SU-DHL-6 (cell line): Measurements from ENCODE around the gene RGL1.

Experiments used
- H2AFZ ChIP-seq: fragments of 200-600 bp; sonication (generic); 2 replicates; pipeline ENCODE4 v1.6.1; 2014; ENCODE audit warnings: low read depth, mild to moderate bottlenecking, moderate library complexity, mixed read lengths, antibody characterized with exemption, low read length; ENCODE audit not compliant: severe bottlenecking
- H3F3A ChIP-seq: fragments of 200-600 bp; shearing (Covaris generic); 2 replicates; pipeline ENCODE4 v1.6.0; 2016; ENCODE audit warnings: antibody characterized with exemption, mild to moderate bottlenecking; ENCODE audit not compliant: insufficient read depth
- H3K27ac ChIP-seq: fragments of 200-600 bp; sonication (generic); 2 replicates; pipeline ENCODE4 v1.5.1; 2016; ENCODE audit warnings: low read depth, mild to moderate bottlenecking, low read length, moderate library complexity, mixed read lengths
- H3K27me3 ChIP-seq: fragments of 200-600 bp; sonication (generic), shearing (Covaris generic); 2 replicates; pipeline ENCODE4 v1.6.0; 2014; ENCODE audit warnings: mild to moderate bottlenecking, low read length
- H3K36me3 ChIP-seq: fragments of 200-600 bp; sonication (generic); 2 replicates; pipeline ENCODE4 v1.6.1; 2014; ENCODE audit warnings: mild to moderate bottlenecking, low read length, mixed read lengths
- H3K4me2 ChIP-seq: fragments of 300-600, 200-600 bp; shearing (Covaris generic), sonication (generic); 2 replicates; pipeline ENCODE4 v1.6.0; 2014; ENCODE audit warnings: low read length, low read depth, mild to moderate bottlenecking; ENCODE audit not compliant: poor library complexity, severe bottlenecking
- H3K4me3 ChIP-seq: fragments of 200-600 bp; sonication (generic); 2 replicates; pipeline ENCODE4 v1.5.1; 2014; ENCODE audit warnings: antibody characterized with exemption, low read length, mild to moderate bottlenecking, mixed read lengths; ENCODE audit not compliant: insufficient read depth, poor library complexity, severe bottlenecking
- H3K79me2 ChIP-seq: fragments of 200-600 bp; sonication (generic); 2 replicates; pipeline ENCODE4 v1.6.1; 2014; ENCODE audit warnings: mild to moderate bottlenecking, low read length, moderate library complexity; ENCODE audit not compliant: insufficient read depth
- H3K9ac ChIP-seq: fragments of 200-600 bp; sonication (generic); 2 replicates; pipeline ENCODE4 v1.7.0; 2014; ENCODE audit warnings: mild to moderate bottlenecking, low read length
- H3K9me2 ChIP-seq: fragments of 200-600 bp; sonication (generic); replicated peaks from 2 replicates; pipeline ENCODE4 v1.6.1; 2014; ENCODE audit warnings: low read length; ENCODE audit not compliant: insufficient read depth
- H3K9me3 ChIP-seq: fragments of 200-600 bp; sonication (generic); 2 replicates; pipeline ENCODE4 v1.6.1; 2014; ENCODE audit warnings: low read length, mixed read lengths; ENCODE audit not compliant: insufficient read depth
- H4K20me1 ChIP-seq: fragments of 200-600 bp; sonication (generic); 2 replicates; pipeline ENCODE4 v1.6.1; 2014; ENCODE audit warnings: low read depth, mild to moderate bottlenecking, antibody characterized with exemption, low read length, moderate library complexity, mixed read lengths
- EZH2phosphoT487 ChIP-seq: fragments of 200-600 bp; sonication (generic), shearing (Covaris generic); conservative IDR thresholded peaks from 2 replicates; pipeline ENCODE4 v1.6.1; 2018; ENCODE audit warnings: mild to moderate bottlenecking, antibody characterized with exemption, low read length, moderate library complexity, mixed read lengths
- TF ChIP-seq, protein P1 (sequence below): fragments of 200-600 bp; sonication (generic); IDR thresholded peaks from one replicate; pipeline ENCODE4 v1.5.1; 2017; ENCODE audit warnings: antibody characterized with exemption, mild to moderate bottlenecking, low read length, moderate library complexity; ENCODE audit not compliant: insufficient read depth, poor library complexity, severe bottlenecking

The RGL1 gene

DNA sequence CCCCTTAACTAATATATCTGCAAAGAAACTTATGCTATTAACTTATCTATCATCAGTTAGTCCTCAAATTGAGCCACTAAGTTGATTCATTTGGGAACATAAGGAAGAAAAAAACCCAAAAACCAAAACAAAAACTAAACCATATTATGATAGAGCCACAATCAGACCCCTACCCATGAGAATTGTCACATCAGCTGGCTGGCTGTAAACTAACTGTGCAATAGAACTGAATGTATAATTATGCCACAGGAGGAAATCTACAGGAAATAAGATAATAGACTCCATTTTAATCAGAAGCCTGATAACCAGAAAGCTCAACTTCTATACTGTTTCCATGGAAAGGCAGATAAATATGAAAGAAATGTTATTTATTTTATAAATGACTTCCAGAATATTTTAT lies 110.0 kb downstream of the RGL1 start:
- TF ChIP-seq EZH2phosphoT487: no peak
- H3K9me3 ChIP-seq: no peaks in the 10 kb centered on the region
- no peaks in the 10 kb centered on the region for H4K20me1 ChIP-seq
- H3K27ac ChIP-seq: no peak overlapping the region
- H3K27me3 ChIP-seq: no peaks in the 10 kb centered on the region
- H3K79me2 ChIP-seq: no peaks in the 10 kb centered on the region
- no peaks in the 10 kb centered on the region for H3K36me3 ChIP-seq
- no peaks in the 10 kb centered on the region for H3K9me2 ChIP-seq
- no peak overlapping the region for H3K4me2 ChIP-seq
- no peak overlapping the region for H2AFZ ChIP-seq
- H3K4me3 ChIP-seq: no peak overlapping the region
- H3F3A ChIP-seq: no peaks in the 10 kb centered on the region
- no peak overlapping the region for H3K9ac ChIP-seq

DNA sequence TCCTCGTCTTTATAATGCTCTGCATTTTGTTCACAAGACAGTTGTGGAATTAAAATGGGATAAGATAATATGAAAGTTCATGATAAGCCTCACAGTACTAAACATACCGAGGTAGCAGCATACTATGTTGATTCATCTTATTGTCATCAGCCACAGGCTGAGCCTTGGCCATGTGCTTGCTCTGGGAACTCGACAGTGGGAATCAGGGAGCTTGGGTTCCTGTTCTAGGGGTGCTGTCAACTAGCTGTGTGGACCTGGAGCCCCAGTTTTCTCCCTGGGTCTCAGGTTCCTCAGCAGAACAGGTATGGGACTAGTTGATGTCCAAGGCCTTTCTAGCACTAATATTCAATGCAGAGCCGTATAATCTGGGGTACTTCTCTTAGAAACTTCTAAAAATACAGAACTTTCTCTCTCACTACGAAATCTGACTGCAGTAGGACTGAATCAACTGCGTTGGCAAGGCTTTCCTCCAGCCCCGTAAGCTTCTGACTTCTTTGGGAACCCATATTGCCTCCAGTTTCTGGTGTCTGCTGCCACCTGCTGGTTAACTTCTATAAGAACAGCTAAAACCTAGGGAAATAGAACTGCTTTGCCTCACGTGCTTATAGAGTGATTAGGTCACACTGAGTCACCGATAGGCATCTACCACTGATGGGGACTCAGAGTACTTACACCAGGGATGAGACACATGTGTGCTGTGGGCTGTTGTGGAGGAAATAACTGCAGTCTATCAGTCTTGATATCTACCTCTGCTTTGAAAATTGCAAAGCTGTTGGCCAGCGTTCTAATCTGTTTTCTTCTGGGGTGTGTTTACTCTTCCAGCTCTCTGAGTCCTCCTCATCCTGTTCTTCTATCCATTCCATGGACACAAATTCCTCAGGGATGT lies 110.9 kb downstream of the RGL1 start:
- no peaks in the 10 kb centered on the region for H3K79me2 ChIP-seq
- no peaks in the 10 kb centered on the region for H4K20me1 ChIP-seq
- no peak for TF ChIP-seq EZH2phosphoT487
- TF ChIP-seq, protein P1, sequence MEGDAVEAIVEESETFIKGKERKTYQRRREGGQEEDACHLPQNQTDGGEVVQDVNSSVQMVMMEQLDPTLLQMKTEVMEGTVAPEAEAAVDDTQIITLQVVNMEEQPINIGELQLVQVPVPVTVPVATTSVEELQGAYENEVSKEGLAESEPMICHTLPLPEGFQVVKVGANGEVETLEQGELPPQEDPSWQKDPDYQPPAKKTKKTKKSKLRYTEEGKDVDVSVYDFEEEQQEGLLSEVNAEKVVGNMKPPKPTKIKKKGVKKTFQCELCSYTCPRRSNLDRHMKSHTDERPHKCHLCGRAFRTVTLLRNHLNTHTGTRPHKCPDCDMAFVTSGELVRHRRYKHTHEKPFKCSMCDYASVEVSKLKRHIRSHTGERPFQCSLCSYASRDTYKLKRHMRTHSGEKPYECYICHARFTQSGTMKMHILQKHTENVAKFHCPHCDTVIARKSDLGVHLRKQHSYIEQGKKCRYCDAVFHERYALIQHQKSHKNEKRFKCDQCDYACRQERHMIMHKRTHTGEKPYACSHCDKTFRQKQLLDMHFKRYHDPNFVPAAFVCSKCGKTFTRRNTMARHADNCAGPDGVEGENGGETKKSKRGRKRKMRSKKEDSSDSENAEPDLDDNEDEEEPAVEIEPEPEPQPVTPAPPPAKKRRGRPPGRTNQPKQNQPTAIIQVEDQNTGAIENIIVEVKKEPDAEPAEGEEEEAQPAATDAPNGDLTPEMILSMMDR: peak; percentile 44
- no peak overlapping the region for H3K9ac ChIP-seq
- no peaks in the 10 kb centered on the region for H3K27me3 ChIP-seq
- H3K4me2 ChIP-seq: no peak overlapping the region
- no peaks in the 10 kb centered on the region for H3F3A ChIP-seq
- no peak overlapping the region for H2AFZ ChIP-seq
- no peaks in the 10 kb centered on the region for H3K36me3 ChIP-seq
- no peak overlapping the region for H3K4me3 ChIP-seq
- no peak overlapping the region for H3K27ac ChIP-seq
- H3K9me3 ChIP-seq: no peaks in the 10 kb centered on the region
- H3K9me2 ChIP-seq: no peaks in the 10 kb centered on the region

DNA sequence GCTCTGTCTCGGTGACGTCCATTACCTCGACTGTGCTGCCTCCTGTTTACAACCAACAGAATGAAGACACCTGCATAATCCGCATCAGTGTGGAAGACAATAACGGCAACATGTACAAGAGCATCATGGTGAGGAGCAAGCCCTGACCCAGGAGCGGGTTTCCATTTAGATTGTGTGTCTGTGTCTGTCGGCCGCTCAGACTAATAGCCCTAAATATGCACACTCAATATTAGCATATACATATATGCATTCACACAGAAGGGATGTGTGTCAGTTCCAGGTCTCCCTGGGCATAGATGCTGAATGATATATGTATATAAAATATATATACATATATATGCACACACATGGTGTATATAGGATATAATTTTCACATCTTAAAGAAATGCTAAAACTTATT lies 111.7 kb downstream of the RGL1 start:
- Histone ChIP-seq H3K27ac (no peak overlapping the region), H3K4me2 (no peak overlapping the region), H2AFZ (no peak overlapping the region), H3K9me3 (no peaks in the 10 kb centered on the region), H3F3A (no peaks in the 10 kb centered on the region), H3K79me2 (no peaks in the 10 kb centered on the region), H3K9me2 (no peaks in the 10 kb centered on the region), H4K20me1 (no peaks in the 10 kb centered on the region), H3K36me3 (no peaks in the 10 kb centered on the region), H3K4me3 (no peak overlapping the region), H3K27me3 (no peaks in the 10 kb centered on the region), H3K9ac (no peak overlapping the region)
- TF ChIP-seq, protein P1: no peak
- no peak for TF ChIP-seq EZH2phosphoT487

DNA sequence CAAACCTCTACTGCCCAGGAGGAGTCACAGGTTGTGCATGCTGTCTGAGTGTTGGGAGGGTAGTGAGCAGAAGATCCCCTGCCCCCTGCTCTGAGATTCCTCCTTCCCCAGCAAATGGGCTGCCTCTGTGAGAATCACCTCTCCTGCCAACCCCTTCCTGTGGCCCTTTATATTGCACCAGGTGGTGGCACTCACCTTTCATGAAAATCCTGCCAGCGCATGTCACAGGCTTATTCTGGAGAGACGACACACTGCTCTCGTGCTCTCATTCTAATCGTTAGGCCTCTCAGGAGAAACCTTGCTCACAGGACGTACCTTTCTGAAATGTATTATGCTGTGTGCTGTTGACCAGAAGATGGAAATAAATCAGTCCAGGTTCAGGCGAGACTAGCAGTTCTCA lies 113.7 kb downstream of the RGL1 start:
- Histone ChIP-seq H3K79me2 (no peaks in the 10 kb centered on the region), H3F3A (no peaks in the 10 kb centered on the region), H3K4me3 (no peak overlapping the region), H3K36me3 (no peaks in the 10 kb centered on the region), H3K9me2 (no peaks in the 10 kb centered on the region), H3K9ac (no peak overlapping the region), H3K27me3 (no peaks in the 10 kb centered on the region), H3K9me3 (no peaks in the 10 kb centered on the region), H4K20me1 (no peaks in the 10 kb centered on the region), H2AFZ (no peak overlapping the region), H3K27ac (no peak overlapping the region), H3K4me2 (no peak overlapping the region)
- TF ChIP-seq, protein P1: no peak
- TF ChIP-seq EZH2phosphoT487: no peak
